ENCODE data around the gene OR1E2. TPM values are rescaled to one million over a fixed set of nuclear protein-coding genes. Genes with fewer than 3 reads are reported as not detected.
A peak's percentile ranks its signal among the peaks of the same experiment; 100 is the strongest.

OR1E2 gene
- total and polyA plus RNA-seq, 2 of the 13 experiments (the other 11 are each of a cell fraction or from before 2014, with no cell fraction given) = not detected

GRCh38 chr17:3474212-3474611 is 40.6 kb upstream of the OR1E2 start (continued):
- TF ChIP-seq ZNF180 (CRISPR knock-in tag; IDR thresholded peaks at IDR 0.05; ENCODE audit: borderline replicate concordance, low read depth) (no peak), KAT8 (CRISPR knock-in tag; IDR thresholded peaks at IDR 0.05) (no peak), MBNL3 (CRISPR knock-in tag; conservative IDR thresholded peaks at IDR 0.05) (no peak), U2AF2 (IDR thresholded peaks at IDR 0.05; ENCODE audit: low read depth, low read length) (no peak), ZFP36L2 (CRISPR knock-in tag; IDR thresholded peaks at IDR 0.05) (no peak), SMARCC2 (IDR thresholded peaks at IDR 0.05) (no peak), NFIC (IDR thresholded peaks at IDR 0.05; ENCODE audit: low read length) (no peak), RFXAP (CRISPR knock-in tag; IDR thresholded peaks at IDR 0.05; ENCODE audit: borderline replicate concordance) (no peak), ARID5B (CRISPR knock-in tag; IDR thresholded peaks at IDR 0.05) (peak; percentile 63), FOXP4 (CRISPR knock-in tag; IDR thresholded peaks at IDR 0.05) (peak; percentile 87), REPIN1 (CRISPR knock-in tag; IDR thresholded peaks at IDR 0.05; ENCODE audit: borderline replicate concordance, low read depth) (no peak), NFAT5 (CRISPR knock-in tag; IDR thresholded peaks at IDR 0.05) (no peak), MYC (CRISPR knock-in tag; IDR thresholded peaks at IDR 0.05; ENCODE audit: borderline replicate concordance) (no peak), FOXA3 (CRISPR knock-in tag; IDR thresholded peaks at IDR 0.05) (peak; percentile 88), ZNF615 (CRISPR knock-in tag; IDR thresholded peaks at IDR 0.05; ENCODE audit: borderline replicate concordance) (no peak), PAXIP1 (CRISPR knock-in tag; conservative IDR thresholded peaks at IDR 0.05) (peak; percentile 87), POLR2A (IDR thresholded peaks at IDR 0.05; ENCODE audit: insufficient read depth in 1 of 2, low read depth in 2 of 2, low read length in 2 of 2) (no peak)
